Endothelial cell of umbilical vein (primary cell): ENCODE measurements around the gene FOXJ2. TPM values are rescaled to one million over a fixed set of nuclear protein-coding genes. Genes with fewer than 3 reads are reported as not detected.

ENCODE experiments used
- BruUV-seq: library from RNA; stranded (reverse); fragments of 400-500 nt; replicated peaks from 2 replicates; lab custom pipeline; 2021; lab: Mats Ljungman, UMichigan
- CTCF ChIA-PET: fragments of 300-600, 350-600 bp; sonication (Branson Sonifier 250); formaldehyde crosslinking; loops from one replicate; lab custom pipeline; 2021; ENCODE audit warnings: antibody characterized with exemption, inconsistent platforms; lab: Charles Lee
- POLR2A ChIA-PET: fragments of 300-600, 350-600 bp; sonication (Branson Sonifier 250); formaldehyde crosslinking; loops from one replicate; lab custom pipeline; 2021; ENCODE audit warnings: antibody characterized with exemption, inconsistent platforms; lab: Charles Lee
- DNase-seq: peaks from one replicate; pipeline ENCODE4 v3.0.0-alpha.2; 2011; ENCODE audit warnings: low read depth, low spot score
- FAIRE-seq: peaks from 2 replicates; lab custom pipeline; 2011; peaks lifted over from hg19 to GRCh38; lab: Jason Lieb, UNC
- H2AFZ ChIP-seq: 2 replicates; pipeline ENCODE4 v1.6.0; 2012; ENCODE audit warnings: low read depth, low read length, control low read depth, inconsistent platforms
- H3K27ac ChIP-seq: 2 replicates; pipeline ENCODE4 v1.5.1; 2011; ENCODE audit warnings: low read depth, mild to moderate bottlenecking, control low read depth, low read length, moderate library complexity; ENCODE audit not compliant: insufficient read depth
- H3K27me3 ChIP-seq, 2 experiments: 2 replicates each; pipeline versions ENCODE4 v1.6.0 to v1.6.1; 2011; ENCODE audit warnings: low read length in 2 of 2, mixed read lengths in 1 of 2; ENCODE audit not compliant: control insufficient read depth in 2 of 2, insufficient read depth in 2 of 2
- H3K36me3 ChIP-seq, 2 experiments: 2 replicates in 1 of 2; 3 replicates in 1 of 2; pipeline ENCODE4 v1.5.1; 2011; ENCODE audit warnings: low read length in 2 of 2, mild to moderate bottlenecking in 1 of 2, moderate library complexity in 1 of 2; ENCODE audit not compliant: control insufficient read depth in 2 of 2, insufficient read depth in 2 of 2; ENCODE audit errors: extremely low read depth in 1 of 2
- H3K4me1 ChIP-seq: 3 replicates; pipeline ENCODE4 v1.5.1; 2011; ENCODE audit warnings: mild to moderate bottlenecking, low read length; ENCODE audit not compliant: control insufficient read depth, insufficient read depth; ENCODE audit errors: extremely low read depth
- H3K4me2 ChIP-seq: 2 replicates; pipeline ENCODE4 v1.6.1; 2011; ENCODE audit warnings: low read length, control low read depth, mixed read lengths; ENCODE audit not compliant: insufficient read depth
- H3K4me3 ChIP-seq, 3 experiments: fragments of 200-600 bp in 1 of 3; sonication (generic), shearing (Covaris generic) in 1 of 3; replicated peaks in 1 of 3; 2 replicates each; pipeline ENCODE4 v1.5.1; 2011 to 2016; ENCODE audit warnings: control low read depth in 3 of 3, low read length in 3 of 3, mild to moderate bottlenecking in 2 of 3, inconsistent platforms in 1 of 3, low read depth in 1 of 3, moderate library complexity in 1 of 3; ENCODE audit not compliant: insufficient read depth in 1 of 3
- H3K79me2 ChIP-seq: 2 replicates; pipeline ENCODE4 v1.6.0; 2012; ENCODE audit warnings: low read length, inconsistent platforms; ENCODE audit not compliant: control insufficient read depth, insufficient read depth
- H3K9ac ChIP-seq: replicated peaks from 2 replicates; pipeline ENCODE3; 2011; ENCODE audit warnings: low read length, control low read depth; ENCODE audit not compliant: insufficient read depth; ENCODE audit errors: extremely low read depth
- H3K9me1 ChIP-seq: replicated peaks from 3 replicates; pipeline ENCODE4 v1.6.0; 2011; ENCODE audit warnings: mild to moderate bottlenecking, low read length; ENCODE audit not compliant: control insufficient read depth, insufficient read depth; ENCODE audit errors: extremely low read depth
- H3K9me3 ChIP-seq: replicated peaks from 2 replicates; pipeline ENCODE4 v1.5.1; 2012; ENCODE audit warnings: low read length, inconsistent platforms; ENCODE audit not compliant: control insufficient read depth, insufficient read depth
- H4K20me1 ChIP-seq: replicated peaks from 2 replicates; pipeline ENCODE3; 2011; ENCODE audit warnings: mild to moderate bottlenecking, low read length; ENCODE audit not compliant: control insufficient read depth, insufficient read depth; ENCODE audit errors: extremely low read depth
- CTCF ChIP-seq, 2 donors: IDR thresholded peaks; 1 replicate in 1 of 2; 2 replicates in 1 of 2; pipeline ENCODE4 v1.5.1; 2011; ENCODE audit warnings: low read length in 2 of 2, mild to moderate bottlenecking in 2 of 2, moderate library complexity in 2 of 2, control low read depth in 1 of 2, inconsistent platforms in 1 of 2, low read depth in 1 of 2; ENCODE audit not compliant: insufficient read depth in 1 of 2; ENCODE audit errors: extremely low read depth in 1 of 2
- EZH2 ChIP-seq: IDR thresholded peaks from 2 replicates; pipeline ENCODE4 v1.6.1; 2012; ENCODE audit warnings: borderline replicate concordance, low read depth, mild to moderate bottlenecking, moderate library complexity, low read length, inconsistent platforms; ENCODE audit not compliant: severe bottlenecking
- FOS ChIP-seq: IDR thresholded peaks from 2 replicates; pipeline ENCODE4 v1.6.1; 2011; ENCODE audit warnings: mild to moderate bottlenecking, low read length, moderate library complexity, borderline replicate concordance; ENCODE audit not compliant: insufficient read depth
- GATA2 ChIP-seq: IDR thresholded peaks from 2 replicates; pipeline ENCODE4 v1.7.0; 2011; ENCODE audit warnings: low read depth, mild to moderate bottlenecking, moderate library complexity, mixed read lengths, low read length; ENCODE audit not compliant: insufficient read length, insufficient read depth
- JUN ChIP-seq: IDR thresholded peaks from 2 replicates; pipeline ENCODE4 v1.6.1; 2011; ENCODE audit warnings: borderline replicate concordance, low read depth; ENCODE audit not compliant: insufficient read length, insufficient read depth
- MAX ChIP-seq: IDR thresholded peaks from 2 replicates; pipeline ENCODE4 v1.6.1; 2011; ENCODE audit not compliant: insufficient read depth, insufficient read length
- MYC ChIP-seq: IDR thresholded peaks from one replicate; pipeline ENCODE4 v1.6.1; 2011; ENCODE audit warnings: mild to moderate bottlenecking, low read depth, low read length
- POLR2A ChIP-seq: IDR thresholded peaks from 2 replicates; pipeline ENCODE4 v1.6.1; 2012; ENCODE audit warnings: low read depth, mild to moderate bottlenecking, control low read depth, low read length
- POLR2AphosphoS5 ChIP-seq: IDR thresholded peaks from 2 replicates; pipeline ENCODE4 v1.6.1; 2012; ENCODE audit warnings: low read depth, mild to moderate bottlenecking, control low read depth, low read length, moderate library complexity; ENCODE audit not compliant: insufficient read depth
- dilution Hi-C: fragments of 300-500 bp; cut with MboI; formaldehyde crosslinking; loops from one replicate; pipeline ENCODE4 v1.15.0; 2019; ENCODE audit warnings: low sequenced_read_pairs; ENCODE audit not compliant: extremely low pct_ligation_motif_present
- intact Hi-C: fragments of 100-400 bp; cut with micrococcal nuclease; formaldehyde crosslinking; loops from one replicate; pipeline ENCODE4 v1.10.0; 2022
- polyA plus RNA-seq, 4 experiments: library from polyadenylated mRNA; depleted of rRNA in 3 of 4; stranded (reverse) in 3 of 4; unstranded in 1 of 4; fragments of >200 nt; gene quantifications; 2 replicates each; pipeline versions ENCODE4 v1.2.1 to v1.2.3, GENCODE V29; 2011 to 2012; ENCODE audit warnings: missing spikeins in 1 of 4
- total RNA-seq: library from RNA; stranded (reverse); gene quantifications from 2 replicates; pipeline ENCODE4 v1.2.3, GENCODE V29; 2021

The FOXJ2 gene
- total and polyA plus RNA-seq, 2 donors (not counting 3 experiments of a cell fraction or from before 2014, with no cell fraction given), result 6.2 to 13.9 TPM

DNA sequence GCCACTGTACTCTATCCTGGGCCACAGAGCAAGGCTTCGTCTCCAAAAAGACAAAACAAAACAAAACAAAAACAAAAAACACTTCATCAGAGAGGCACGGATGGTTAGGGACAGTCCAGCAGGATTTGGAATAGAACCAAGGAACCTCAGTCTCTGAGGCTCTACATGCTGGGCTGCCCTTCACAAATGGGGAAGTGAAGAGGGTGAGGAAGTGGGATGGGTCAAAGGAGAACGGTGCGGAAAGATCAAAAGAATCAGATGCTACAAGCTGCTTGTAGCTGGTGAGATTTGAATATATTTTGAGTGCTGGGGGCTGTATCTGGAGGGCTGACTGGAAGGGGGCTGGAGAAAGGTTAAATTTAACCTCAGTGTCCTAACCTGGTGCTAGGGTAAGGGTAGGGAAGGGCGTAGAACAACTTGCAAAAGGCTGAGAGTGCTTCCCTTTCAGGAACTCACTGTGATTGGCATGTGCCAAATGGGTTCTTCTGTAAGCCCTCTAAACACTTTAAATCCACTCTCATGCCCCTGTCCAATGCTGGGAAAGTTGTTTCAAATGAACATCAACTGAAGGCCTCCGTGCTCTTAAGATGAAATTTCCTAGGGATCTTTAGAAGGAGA lies 4.6 kb downstream of the FOXJ2 start:
- POLR2A ChIA-PET, result no interaction called here
- Histone ChIP-seq H3K36me3 (peaks cover 0 to 6% of the 10 kb centered on the region in 2 experiments), H3K9me3 (no peaks in the 10 kb centered on the region), H3K9ac (no peak overlapping the region), H3K27ac (no peak overlapping the region), H3K4me2 (no peak overlapping the region), H3K4me1 (peaks cover 36% of the 10 kb centered on the region), H2AFZ (no peak overlapping the region), H3K4me3 (no peak overlapping the region), H3K79me2 (peaks cover 10% of the 10 kb centered on the region), H3K9me1 (no peaks in the 10 kb centered on the region), H3K27me3 (no peaks in the 10 kb centered on the region), H4K20me1 (no peaks in the 10 kb centered on the region)
- intact Hi-C loops (no loop called here), dilution Hi-C loops (no loop called here)
- BruUV-seq, result no TSS peak
- no peak for DNase-seq
- CTCF ChIA-PET, result interaction anchor here (1.0 to 1.4 kb wide), 4 partner anchors 9 to 44 kb away, joined by 3 to 5 read pairs (median 4); no protein-coding TSS in a partner anchor
- TF ChIP-seq EZH2, result no peak
- no peak for TF ChIP-seq POLR2AphosphoS5
- no peak for TF ChIP-seq MYC
- no peak for TF ChIP-seq CTCF (IDR thresholded peaks at IDR 0.05; ENCODE audit: extremely low read depth in 1 of 2, insufficient read depth in 1 of 2, low read depth in 1 of 2, low read length in 2 of 2)
- TF ChIP-seq JUN, result no peak
- TF ChIP-seq GATA2, result no peak
- TF ChIP-seq MAX, result no peak
- TF ChIP-seq POLR2A, result no peak
- TF ChIP-seq FOS, result no peak
- no peak for FAIRE-seq
